Colonic mucosa (tissue), 4 donors: ENCODE results near the gene TLL1. TPM values are rescaled to one million over a fixed set of nuclear protein-coding genes. Genes with fewer than 3 reads are reported as not detected.

Experiments used
- DNase-seq: peaks from one replicate; pipeline ENCODE4 v3.0.0-alpha.2; 2020
- H3K27ac ChIP-seq: fragments of 200-600 bp; one replicate; pipeline ENCODE4 v1.8.0; 2021
- H3K27me3 ChIP-seq: fragments of 200-600 bp; one replicate; pipeline ENCODE4 v1.8.0; 2021
- H3K36me3 ChIP-seq: fragments of 200-600 bp; one replicate; pipeline ENCODE4 v1.8.0; 2021
- H3K4me1 ChIP-seq: fragments of 200-600 bp; one replicate; pipeline ENCODE4 v1.8.0; 2021; ENCODE audit warnings: mild to moderate bottlenecking
- H3K4me3 ChIP-seq: fragments of 200-600 bp; one replicate; pipeline ENCODE4 v1.8.0; 2021
- H3K9ac ChIP-seq, 2 donors: one replicate each; pipeline ENCODE4 v1.7.0; 2013; ENCODE audit warnings: control low read depth in 2 of 2, low read depth in 2 of 2, low read length in 2 of 2
- H3K9me3 ChIP-seq: fragments of 200-600 bp; one replicate; pipeline ENCODE4 v1.8.0; 2021
- intact Hi-C: fragments of 100-400 bp; cut with DNase I; formaldehyde crosslinking; loops from one replicate; pipeline ENCODE4 v1.14.1; 2022
- total RNA-seq, 2 donors: library from RNA; stranded (reverse); fragmentation: NEBNext Ultra II Directional in 1 of 2; extraction: Animal tissue kit (Norgen Biotek cat#: 25700) in 1 of 2; gene quantifications; one replicate each; pipeline ENCODE4 v1.2.1, GENCODE V29; 2021
- TF ChIP-seq, protein P1 (sequence below): fragments of 200-600 bp; IDR thresholded peaks from one replicate; pipeline ENCODE4 v1.8.0; 2022; ENCODE audit warnings: antibody characterized with exemption, mild to moderate bottlenecking
- donor health status: healthy.
- donor health status: DM: no; HTN: no; CAD: no.
- donor health status: DM: no; HTN: no; CAD: no.

TLL1 gene
- total RNA-seq, 2 donors from 2014 or later = 2.4 to 3.4 TPM

- DNase-seq = no peak
- no peak overlapping the region for H3K9ac ChIP-seq
- no peaks in the 10 kb centered on the region for H3K9me3 ChIP-seq
- intact Hi-C loops = no loop called here
- H3K4me1 ChIP-seq = no peaks in the 10 kb centered on the region
- H3K27ac ChIP-seq = no peak overlapping the region
- H3K36me3 ChIP-seq = no peaks in the 10 kb centered on the region
- no peaks in the 10 kb centered on the region for H3K27me3 ChIP-seq
- TF ChIP-seq, protein P1, sequence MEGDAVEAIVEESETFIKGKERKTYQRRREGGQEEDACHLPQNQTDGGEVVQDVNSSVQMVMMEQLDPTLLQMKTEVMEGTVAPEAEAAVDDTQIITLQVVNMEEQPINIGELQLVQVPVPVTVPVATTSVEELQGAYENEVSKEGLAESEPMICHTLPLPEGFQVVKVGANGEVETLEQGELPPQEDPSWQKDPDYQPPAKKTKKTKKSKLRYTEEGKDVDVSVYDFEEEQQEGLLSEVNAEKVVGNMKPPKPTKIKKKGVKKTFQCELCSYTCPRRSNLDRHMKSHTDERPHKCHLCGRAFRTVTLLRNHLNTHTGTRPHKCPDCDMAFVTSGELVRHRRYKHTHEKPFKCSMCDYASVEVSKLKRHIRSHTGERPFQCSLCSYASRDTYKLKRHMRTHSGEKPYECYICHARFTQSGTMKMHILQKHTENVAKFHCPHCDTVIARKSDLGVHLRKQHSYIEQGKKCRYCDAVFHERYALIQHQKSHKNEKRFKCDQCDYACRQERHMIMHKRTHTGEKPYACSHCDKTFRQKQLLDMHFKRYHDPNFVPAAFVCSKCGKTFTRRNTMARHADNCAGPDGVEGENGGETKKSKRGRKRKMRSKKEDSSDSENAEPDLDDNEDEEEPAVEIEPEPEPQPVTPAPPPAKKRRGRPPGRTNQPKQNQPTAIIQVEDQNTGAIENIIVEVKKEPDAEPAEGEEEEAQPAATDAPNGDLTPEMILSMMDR = no peak
- H3K4me3 ChIP-seq = no peak overlapping the region
Measured at GRCh38 chr4:166078955-166079354, 205.9 kb downstream of the TLL1 start.

DNA sequence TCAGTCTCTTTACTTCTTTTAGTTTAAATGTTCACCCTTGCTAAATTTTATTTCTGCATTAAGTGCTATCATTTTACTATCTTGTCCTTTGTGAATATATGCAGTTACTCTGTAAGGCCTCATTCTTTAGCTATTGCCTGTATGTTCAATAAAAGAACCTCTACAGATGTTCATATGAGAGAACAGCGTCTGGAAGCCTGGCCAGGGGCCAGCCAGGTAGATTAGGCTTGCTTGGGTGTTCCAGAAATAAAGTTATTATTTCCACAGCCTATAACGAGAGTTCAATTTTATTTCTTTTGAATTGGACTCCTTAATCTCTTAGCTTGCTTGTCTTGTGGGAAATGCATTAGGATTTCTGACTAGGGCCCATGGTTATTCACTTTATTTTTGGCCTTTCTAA lies 214.5 kb downstream of the TLL1 start:
- no peak for DNase-seq

GRCh38 chr4:166088576-166088975 lies 215.5 kb downstream of the TLL1 start:
- no peaks in the 10 kb centered on the region for H3K9me3 ChIP-seq
- no peaks in the 10 kb centered on the region for H3K4me1 ChIP-seq
- no peaks in the 10 kb centered on the region for H3K27me3 ChIP-seq
- no peak overlapping the region for H3K9ac ChIP-seq
- TF ChIP-seq, protein P1 = no peak
- H3K4me3 ChIP-seq = no peak overlapping the region
- H3K36me3 ChIP-seq = no peaks in the 10 kb centered on the region
- DNase-seq = no peak
- intact Hi-C loops = no loop called here
- no peak overlapping the region for H3K27ac ChIP-seq

More for the DNA sequence above, 214.5 kb downstream of the TLL1 start:
- no peaks in the 10 kb centered on the region for H3K36me3 ChIP-seq
- TF ChIP-seq, protein P1 = no peak
- intact Hi-C loops = no loop called here
- H3K9me3 ChIP-seq = no peaks in the 10 kb centered on the region
- no peaks in the 10 kb centered on the region for H3K27me3 ChIP-seq
- H3K4me3 ChIP-seq = no peak overlapping the region
- H3K9ac ChIP-seq = no peak overlapping the region
- H3K27ac ChIP-seq = no peak overlapping the region
- H3K4me1 ChIP-seq = no peaks in the 10 kb centered on the region

- no peak overlapping the region for H3K4me3 ChIP-seq
- TF ChIP-seq, protein P1 = no peak
- intact Hi-C loops = loop anchor here (5.0 kb wide), 2 partner anchors 554 to 599 kb away; no protein-coding TSS in a partner anchor
- H3K27ac ChIP-seq = no peak overlapping the region
- no peaks in the 10 kb centered on the region for H3K27me3 ChIP-seq
- no peaks in the 10 kb centered on the region for H3K4me1 ChIP-seq
- no peak overlapping the region for H3K9ac ChIP-seq
- H3K9me3 ChIP-seq = no peaks in the 10 kb centered on the region
- no peak for DNase-seq
- H3K36me3 ChIP-seq = no peaks in the 10 kb centered on the region
Measured at GRCh38 chr4:166091146-166091545, 218.1 kb downstream of the TLL1 start.

- intact Hi-C loops = loop anchor here (5.0 kb wide), 2 partner anchors 555 to 600 kb away; no protein-coding TSS in a partner anchor
- Histone ChIP-seq H3K27me3 (no peaks in the 10 kb centered on the region), H3K36me3 (no peaks in the 10 kb centered on the region), H3K9ac (no peak overlapping the region), H3K9me3 (no peaks in the 10 kb centered on the region), H3K27ac (no peak overlapping the region), H3K4me3 (no peak overlapping the region), H3K4me1 (no peaks in the 10 kb centered on the region)
- DNase-seq = no peak
- TF ChIP-seq, protein P1 = peak; percentile 57
Measured at GRCh38 chr4:166091912-166092510, 219.0 kb downstream of the TLL1 start.
